ENCODE data around the gene MVP. TPM values are rescaled to one million over a fixed set of nuclear protein-coding genes. Genes with fewer than 3 reads are reported as not detected.

The MVP gene
- total and polyA plus RNA-seq, 2 donors, result 49.0 to 165 TPM

- H3K27ac ChIP-seq (ENCODE audit: low read depth in 1 of 2, low read length in 1 of 2), result no peak overlapping the region
- H3K36me3 ChIP-seq (ENCODE audit: control insufficient read depth in 2 of 2, insufficient read depth in 2 of 2, low read length in 1 of 2), result peaks cover 27 to 43% of the 10 kb centered on the region in 2 donors
- H3K9me3 ChIP-seq (ENCODE audit: control insufficient read depth in 2 of 2, insufficient read depth in 1 of 2, low read length in 1 of 2), result peaks cover 0 to 8% of the 10 kb centered on the region in 2 donors
- DNase-seq (ENCODE audit: low read depth in 6 of 9, low spot score in 9 of 9), result no peak
- no peaks in the 10 kb centered on the region for H3K4me1 ChIP-seq (ENCODE audit: control insufficient read depth in 2 of 2, insufficient read depth in 2 of 2, low read length in 2 of 2)
- H3K4me3 ChIP-seq (ENCODE audit: low read length in 2 of 2), result no peak overlapping the region
- H3K27me3 ChIP-seq (ENCODE audit: control insufficient read depth in 2 of 2, insufficient read depth in 1 of 2, low read length in 1 of 2), result no peaks in the 10 kb centered on the region
- WGBS, result 99% methylated on average over 5 of the region's 5 CpGs
Measured at GRCh38 chr16:29834079-29834478, 13.8 kb downstream of the MVP start.

GRCh38 chr16:29835926-29836325, 15.7 kb downstream of the MVP start:
- no peak for DNase-seq (ENCODE audit: low read depth in 6 of 9, low spot score in 9 of 9)
- H3K27me3 ChIP-seq (ENCODE audit: control insufficient read depth in 2 of 2, insufficient read depth in 1 of 2, low read length in 1 of 2), result no peaks in the 10 kb centered on the region
- 99% methylated on average over 7 of the region's 7 CpGs for WGBS

GRCh38 chr16:29836623-29837022, 16.4 kb downstream of the MVP start:
- H3K27me3 ChIP-seq (ENCODE audit: control insufficient read depth in 2 of 2, insufficient read depth in 1 of 2, low read length in 1 of 2), result no peaks in the 10 kb centered on the region
- peaks cover 0 to 8% of the 10 kb centered on the region in 2 donors for H3K9me3 ChIP-seq (ENCODE audit: control insufficient read depth in 2 of 2, insufficient read depth in 1 of 2, low read length in 1 of 2)
- 96% methylated on average over 15 of the region's 15 CpGs for WGBS
- no peak overlapping the region for H3K4me3 ChIP-seq (ENCODE audit: low read length in 2 of 2)
- H3K36me3 ChIP-seq (ENCODE audit: control insufficient read depth in 2 of 2, insufficient read depth in 2 of 2, low read length in 1 of 2), result peaks cover 25 to 40% of the 10 kb centered on the region in 2 donors
- no peak overlapping the region for H3K27ac ChIP-seq (ENCODE audit: low read depth in 1 of 2, low read length in 1 of 2)
- DNase-seq (ENCODE audit: low read depth in 6 of 9, low spot score in 9 of 9), result no peak
- no peaks in the 10 kb centered on the region for H3K4me1 ChIP-seq (ENCODE audit: control insufficient read depth in 2 of 2, insufficient read depth in 2 of 2, low read length in 2 of 2)

More at GRCh38 chr16:29835926-29836325, 15.7 kb downstream of the MVP start:
- Histone ChIP-seq H3K4me3 (ENCODE audit: low read length in 2 of 2) (no peak overlapping the region), H3K4me1 (ENCODE audit: control insufficient read depth in 2 of 2, insufficient read depth in 2 of 2, low read length in 2 of 2) (no peaks in the 10 kb centered on the region), H3K9me3 (ENCODE audit: control insufficient read depth in 2 of 2, insufficient read depth in 1 of 2, low read length in 1 of 2) (peaks cover 0 to 8% of the 10 kb centered on the region in 2 donors), H3K36me3 (ENCODE audit: control insufficient read depth in 2 of 2, insufficient read depth in 2 of 2, low read length in 1 of 2) (peaks cover 28 to 44% of the 10 kb centered on the region in 2 donors), H3K27ac (ENCODE audit: low read depth in 1 of 2, low read length in 1 of 2) (no peak overlapping the region)

- H3K36me3 ChIP-seq (ENCODE audit: control insufficient read depth in 2 of 2, insufficient read depth in 2 of 2, low read length in 1 of 2), result peaks cover 25 to 46% of the 10 kb centered on the region in 2 donors
- no peaks in the 10 kb centered on the region for H3K27me3 ChIP-seq (ENCODE audit: control insufficient read depth in 2 of 2, insufficient read depth in 1 of 2, low read length in 1 of 2)
- H3K4me3 ChIP-seq (ENCODE audit: low read length in 2 of 2), result no peak overlapping the region
- H3K27ac ChIP-seq (ENCODE audit: low read depth in 1 of 2, low read length in 1 of 2), result no peak overlapping the region
- no peaks in the 10 kb centered on the region for H3K4me1 ChIP-seq (ENCODE audit: control insufficient read depth in 2 of 2, insufficient read depth in 2 of 2, low read length in 2 of 2)
- H3K9me3 ChIP-seq (ENCODE audit: control insufficient read depth in 2 of 2, insufficient read depth in 1 of 2, low read length in 1 of 2), result peaks cover 0 to 8% of the 10 kb centered on the region in 2 donors
- DNase-seq (ENCODE audit: low read depth in 6 of 9, low spot score in 9 of 9), result no peak
- 98% methylated on average over 5 of the region's 5 CpGs for WGBS
Measured at GRCh38 chr16:29837841-29838240, 17.6 kb downstream of the MVP start.

- H3K4me3 ChIP-seq (ENCODE audit: low read length in 2 of 2), result no peak overlapping the region
Measured at GRCh38 chr16:29839822-29840221, 19.6 kb downstream of the MVP start.

GRCh38 chr16:29840240-29840639, 20.0 kb downstream of the MVP start:
- Histone ChIP-seq H3K4me1 (ENCODE audit: control insufficient read depth in 2 of 2, insufficient read depth in 2 of 2, low read length in 2 of 2) (no peaks in the 10 kb centered on the region), H3K9me3 (ENCODE audit: control insufficient read depth in 2 of 2, insufficient read depth in 1 of 2, low read length in 1 of 2) (no peaks in the 10 kb centered on the region), H3K4me3 (ENCODE audit: low read length in 2 of 2) (no peak overlapping the region), H3K27ac (ENCODE audit: low read depth in 1 of 2, low read length in 1 of 2) (no peak overlapping the region), H3K27me3 (ENCODE audit: control insufficient read depth in 2 of 2, insufficient read depth in 1 of 2, low read length in 1 of 2) (no peaks in the 10 kb centered on the region), H3K36me3 (ENCODE audit: control insufficient read depth in 2 of 2, insufficient read depth in 2 of 2, low read length in 1 of 2) (peaks cover 19 to 36% of the 10 kb centered on the region in 2 donors)
- WGBS, result 91% methylated on average over 10 of the region's 10 CpGs
- no peak for DNase-seq (ENCODE audit: low read depth in 6 of 9, low spot score in 9 of 9)

More at GRCh38 chr16:29839822-29840221, 19.6 kb downstream of the MVP start:
- no peaks in the 10 kb centered on the region for H3K27me3 ChIP-seq (ENCODE audit: control insufficient read depth in 2 of 2, insufficient read depth in 1 of 2, low read length in 1 of 2)
- H3K27ac ChIP-seq (ENCODE audit: low read depth in 1 of 2, low read length in 1 of 2), result no peak overlapping the region
- no peaks in the 10 kb centered on the region for H3K4me1 ChIP-seq (ENCODE audit: control insufficient read depth in 2 of 2, insufficient read depth in 2 of 2, low read length in 2 of 2)
- H3K36me3 ChIP-seq (ENCODE audit: control insufficient read depth in 2 of 2, insufficient read depth in 2 of 2, low read length in 1 of 2), result peaks cover 19 to 37% of the 10 kb centered on the region in 2 donors
- 97% methylated on average over 6 of the region's 6 CpGs for WGBS
- no peaks in the 10 kb centered on the region for H3K9me3 ChIP-seq (ENCODE audit: control insufficient read depth in 2 of 2, insufficient read depth in 1 of 2, low read length in 1 of 2)
- no peak for DNase-seq (ENCODE audit: low read depth in 6 of 9, low spot score in 9 of 9)

- no peak for DNase-seq (ENCODE audit: low read depth in 6 of 9, low spot score in 9 of 9)
- Histone ChIP-seq H3K27ac (ENCODE audit: low read depth in 1 of 2, low read length in 1 of 2) (no peak overlapping the region), H3K4me3 (ENCODE audit: low read length in 2 of 2) (no peak overlapping the region)
Measured at GRCh38 chr16:29841631-29842030, 21.4 kb downstream of the MVP start.

GRCh38 chr16:29842732-29843346, 22.6 kb downstream of the MVP start:
- no peak for DNase-seq (ENCODE audit: low read depth in 6 of 9, low spot score in 9 of 9)
- Histone ChIP-seq H3K36me3 (ENCODE audit: control insufficient read depth in 2 of 2, insufficient read depth in 2 of 2, low read length in 1 of 2) (peaks cover 26 to 50% of the 10 kb centered on the region in 2 donors), H3K9me3 (ENCODE audit: control insufficient read depth in 2 of 2, insufficient read depth in 1 of 2, low read length in 1 of 2) (no peaks in the 10 kb centered on the region), H3K4me3 (ENCODE audit: low read length in 2 of 2) (no peak overlapping the region), H3K27ac (ENCODE audit: low read depth in 1 of 2, low read length in 1 of 2) (no peak overlapping the region), H3K27me3 (ENCODE audit: control insufficient read depth in 2 of 2, insufficient read depth in 1 of 2, low read length in 1 of 2) (no peaks in the 10 kb centered on the region), H3K4me1 (ENCODE audit: control insufficient read depth in 2 of 2, insufficient read depth in 2 of 2, low read length in 2 of 2) (no peaks in the 10 kb centered on the region)
- over 99% methylated on average over 9 of the region's 9 CpGs for WGBS

More at GRCh38 chr16:29841631-29842030, 21.4 kb downstream of the MVP start:
- peaks cover 24 to 45% of the 10 kb centered on the region in 2 donors for H3K36me3 ChIP-seq (ENCODE audit: control insufficient read depth in 2 of 2, insufficient read depth in 2 of 2, low read length in 1 of 2)
- H3K9me3 ChIP-seq (ENCODE audit: control insufficient read depth in 2 of 2, insufficient read depth in 1 of 2, low read length in 1 of 2), result no peaks in the 10 kb centered on the region
- WGBS, result 97% methylated on average over 23 of the region's 23 CpGs
- H3K4me1 ChIP-seq (ENCODE audit: control insufficient read depth in 2 of 2, insufficient read depth in 2 of 2, low read length in 2 of 2), result no peaks in the 10 kb centered on the region
- no peaks in the 10 kb centered on the region for H3K27me3 ChIP-seq (ENCODE audit: control insufficient read depth in 2 of 2, insufficient read depth in 1 of 2, low read length in 1 of 2)

GRCh38 chr16:29843931-29844330, 23.7 kb downstream of the MVP start:
- H3K9me3 ChIP-seq (ENCODE audit: control insufficient read depth in 2 of 2, insufficient read depth in 1 of 2, low read length in 1 of 2), result no peaks in the 10 kb centered on the region
- no peak overlapping the region for H3K27ac ChIP-seq (ENCODE audit: low read depth in 1 of 2, low read length in 1 of 2)
- peaks cover 3 to 8% of the 10 kb centered on the region in 2 donors for H3K4me1 ChIP-seq (ENCODE audit: control insufficient read depth in 2 of 2, insufficient read depth in 2 of 2, low read length in 2 of 2)
- 97% methylated on average over 8 of the region's 8 CpGs for WGBS
- no peak for DNase-seq (ENCODE audit: low read depth in 6 of 9, low spot score in 9 of 9)
- no peak overlapping the region for H3K4me3 ChIP-seq (ENCODE audit: low read length in 2 of 2)
- H3K27me3 ChIP-seq (ENCODE audit: control insufficient read depth in 2 of 2, insufficient read depth in 1 of 2, low read length in 1 of 2), result no peaks in the 10 kb centered on the region
- peaks cover 27 to 48% of the 10 kb centered on the region in 2 donors for H3K36me3 ChIP-seq (ENCODE audit: control insufficient read depth in 2 of 2, insufficient read depth in 2 of 2, low read length in 1 of 2)
